Prostate gland (tissue), 1 donor: Measurements from ENCODE around the gene SETD9.

ENCODE experiments used
- POLR2A ChIP-seq: fragments of 450-650 bp; IDR thresholded peaks from one replicate; pipeline ENCODE4 v1.6.1; 2016; ENCODE audit warnings: antibody characterized with exemption, mild to moderate bottlenecking
- POLR2AphosphoS5 ChIP-seq: sonication (generic); formaldehyde crosslinking; IDR thresholded peaks from one replicate; pipeline ENCODE4 v1.6.1; 2017; ENCODE audit warnings: antibody characterized with exemption

DNA sequence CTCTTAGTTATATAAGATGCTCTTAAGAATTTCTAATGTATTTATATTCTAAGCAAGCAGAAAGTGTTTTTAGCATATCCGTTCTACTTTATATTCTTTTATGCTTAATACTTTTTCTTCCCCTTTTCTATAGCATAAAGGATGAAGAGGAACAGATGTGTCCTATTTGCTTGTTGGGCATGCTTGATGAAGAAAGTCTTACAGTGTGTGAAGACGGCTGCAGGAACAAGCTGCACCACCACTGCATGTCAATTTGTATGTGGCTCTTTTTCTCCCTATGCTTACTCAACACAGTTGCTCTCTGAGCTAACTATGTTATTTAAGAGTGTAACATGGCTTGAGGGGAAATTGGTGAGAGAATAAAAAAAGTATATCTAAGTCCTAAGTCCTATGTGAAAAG is 37.6 kb upstream of the SETD9 start:
- TF ChIP-seq POLR2AphosphoS5 (no peak), POLR2A (no peak)
